HG03460 (cell line): Measurements from ENCODE around the gene PWWP2B.

Experiments used
- ATAC-seq: cut with Tn5 transposase; IDR thresholded peaks from one replicate; pipeline ENCODE4 v1.9.1; 2021; ENCODE audit not compliant: unreplicated experiment

The PWWP2B gene

DNA sequence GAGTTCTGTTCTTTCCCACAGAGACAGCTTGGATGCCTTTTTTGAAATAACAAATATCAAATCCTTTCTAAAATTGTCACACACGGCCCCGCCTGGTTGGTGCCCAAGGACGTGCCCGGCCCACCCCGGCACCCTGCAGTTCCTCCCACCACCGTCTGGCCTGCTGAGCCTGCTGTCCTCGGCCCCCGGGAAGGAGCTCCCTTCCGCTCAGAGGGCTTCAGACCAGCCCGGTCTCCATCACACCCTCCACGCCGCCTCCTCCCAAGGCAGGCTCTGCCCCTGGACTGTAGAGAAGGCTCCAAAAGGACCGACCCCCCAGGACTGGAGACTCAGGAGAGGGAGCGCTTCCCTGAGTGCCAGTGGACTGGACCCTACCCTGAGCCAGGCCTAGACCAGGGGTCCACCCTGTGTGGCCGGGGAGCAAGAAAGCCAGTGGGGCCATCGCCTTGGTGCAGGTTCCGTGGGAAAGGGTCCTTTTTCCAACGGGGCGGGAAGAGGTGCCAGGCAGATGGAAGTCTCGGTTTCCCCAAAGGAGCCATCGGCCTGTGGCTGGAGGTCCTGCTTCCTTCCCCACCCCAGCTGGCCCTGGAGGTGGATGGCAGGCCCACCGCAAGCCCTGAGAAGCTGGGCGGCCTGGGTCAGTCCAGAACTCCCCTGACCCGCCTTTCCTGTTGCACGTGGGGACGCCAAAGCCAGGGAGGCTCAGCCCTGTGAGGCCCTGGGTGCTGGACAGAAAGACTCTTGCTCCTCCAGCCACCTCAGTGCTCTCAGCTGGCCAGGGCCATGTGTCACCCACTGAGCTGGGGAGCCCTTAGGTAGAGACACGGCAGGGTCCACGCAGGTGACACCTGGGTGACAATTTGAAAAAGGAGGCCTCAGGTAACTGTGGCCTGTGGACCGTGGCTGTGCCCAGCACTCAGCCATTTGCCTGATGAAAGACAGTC, 69.8 kb downstream of the PWWP2B start:
- no peak for ATAC-seq
